Panc1 (cell line): ENCODE results near the gene TMA7. TPM values are rescaled to one million over a fixed set of nuclear protein-coding genes. Genes with fewer than 3 reads are reported as not detected.

Experiments
- ATAC-seq: fragments of 200-7000 bp; cut with Tn5 transposase; 2 replicates; pipeline ENCODE4 v1.9.1; 2020; ENCODE audit warnings: mild to moderate bottlenecking, moderate library complexity
- BruUV-seq: library from RNA; stranded (reverse); fragments of 400-500 nt; replicated peaks from 2 replicates; lab custom pipeline; 2021; lab: Mats Ljungman, UMichigan
- CTCF ChIA-PET: fragments of 300-600 bp; sonication (Branson Sonifier 250); formaldehyde crosslinking; loops from one replicate; lab custom pipeline; 2022; ENCODE audit warnings: antibody characterized with exemption; lab: Charles Lee
- POLR2A ChIA-PET: fragments of 300-600 bp; sonication (Branson Sonifier 250); formaldehyde crosslinking; loops from one replicate; lab custom pipeline; 2022; ENCODE audit warnings: antibody characterized with exemption; lab: Charles Lee
- DNase-seq: peaks from one replicate; pipeline ENCODE4 v3.0.0-alpha.2; 2010; ENCODE audit warnings: low read depth, low spot score
- H3K27ac ChIP-seq: 2 replicates; pipeline ENCODE4 v1.5.1; 2011; ENCODE audit warnings: mild to moderate bottlenecking, low read length, inconsistent platforms
- H3K27me3 ChIP-seq: fragments of 200-500 bp; sonication (Bioruptor generic); 2 replicates; pipeline ENCODE4 v1.6.0; 2014; ENCODE audit warnings: low read length, inconsistent platforms; ENCODE audit not compliant: control insufficient read depth, insufficient read depth
- H3K36me3 ChIP-seq: fragments of 200-500 bp; sonication (Bioruptor generic); 2 replicates; pipeline ENCODE4 v1.5.1; 2014; ENCODE audit warnings: inconsistent platforms, mild to moderate bottlenecking, low read length, moderate library complexity; ENCODE audit not compliant: control insufficient read depth, insufficient read depth
- H3K4me1 ChIP-seq: 2 replicates; pipeline ENCODE4 v1.5.1; 2011; ENCODE audit warnings: inconsistent platforms, mild to moderate bottlenecking, low read length, moderate library complexity; ENCODE audit not compliant: control insufficient read depth, insufficient read depth
- H3K4me3 ChIP-seq, 2 experiments: 2 replicates each; pipeline ENCODE4 v1.5.1; 2011 to 2012; ENCODE audit warnings: low read depth in 2 of 2, low read length in 2 of 2, mild to moderate bottlenecking in 2 of 2, inconsistent platforms in 1 of 2, moderate library complexity in 1 of 2
- H3K9me3 ChIP-seq: fragments of 200-500 bp; sonication (Bioruptor generic); 2 replicates; pipeline ENCODE4 v1.5.1; 2014; ENCODE audit warnings: low read depth, mild to moderate bottlenecking, inconsistent platforms, low read length, moderate library complexity; ENCODE audit not compliant: control insufficient read depth, insufficient read depth
- CTCF ChIP-seq: fragments of 450-650 bp; IDR thresholded peaks from 2 replicates; pipeline ENCODE4 v1.5.1; 2017; ENCODE audit warnings: mild to moderate bottlenecking
- POLR2AphosphoS5 ChIP-seq: IDR thresholded peaks from 2 replicates; pipeline ENCODE4 v1.6.1; 2012; ENCODE audit warnings: mild to moderate bottlenecking, low read depth, low read length, moderate library complexity
- SIN3A ChIP-seq: IDR thresholded peaks from 2 replicates; pipeline ENCODE4 v1.6.1; 2012; ENCODE audit warnings: low read depth, mild to moderate bottlenecking, low read length, moderate library complexity, borderline replicate concordance; ENCODE audit not compliant: insufficient read depth
- TCF7L2 ChIP-seq: IDR thresholded peaks from 2 replicates; pipeline ENCODE4 v1.6.1; 2011; ENCODE audit warnings: mild to moderate bottlenecking, low read depth, low read length, inconsistent platforms
- in situ Hi-C: cut with HindIII; loops from 2 replicates; pipeline ENCODE4 v1.10.0; 2016; ENCODE audit warnings: low sequenced_read_pairs, low pct_unique_long_range_greater_than_20kb
- intact Hi-C: fragments of 100-400 bp; cut with micrococcal nuclease; formaldehyde crosslinking; loops from one replicate; pipeline ENCODE4 v1.10.0; 2022; ENCODE audit not compliant: unreplicated experiment
- total RNA-seq: library from RNA; stranded (reverse); gene quantifications from one replicate; pipeline ENCODE4 v1.2.1, GENCODE V29; 2021; ENCODE audit not compliant: unreplicated experiment
- TF ChIP-seq, protein P1 (sequence below), 2 experiments: IDR thresholded peaks; 2 replicates each; pipeline ENCODE4 v1.6.1; 2011 to 2012; ENCODE audit warnings: low read depth in 2 of 2, control low read depth in 1 of 2, low read length in 1 of 2, mild to moderate bottlenecking in 1 of 2, moderate library complexity in 1 of 2; ENCODE audit not compliant: insufficient read depth in 1 of 2

The TMA7 gene
- total RNA-seq, 1 experiment from 2014 or later, result 175 TPM

DNA sequence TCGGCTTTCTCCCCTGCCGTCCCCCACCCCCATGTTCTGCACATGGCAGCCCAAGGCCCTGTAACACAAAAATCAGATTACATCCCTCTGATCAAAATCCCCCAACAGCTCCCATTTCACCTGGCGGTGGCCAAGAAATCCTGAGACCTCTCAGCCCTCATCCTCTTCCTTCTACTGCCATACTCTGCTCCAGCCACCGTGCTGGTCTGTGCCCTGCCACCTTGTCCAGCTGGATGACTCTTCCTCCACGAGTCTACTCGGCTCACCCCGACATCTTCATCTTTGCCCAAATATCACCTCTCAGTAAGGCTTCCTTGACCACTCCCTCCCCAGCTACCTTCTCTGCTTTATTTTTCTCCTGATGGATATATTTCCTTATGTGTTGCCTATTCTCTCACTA is 3.2 kb upstream of the TMA7 start:
- Histone ChIP-seq H3K36me3 (peaks cover 4% of the 10 kb centered on the region; the same call in 1 of the 2 replicates), H3K4me3 (no peak overlapping the region), H3K4me1 (peaks cover 5% of the 10 kb centered on the region; the same call in 1 of the 2 replicates), H3K27me3 (no peaks in the 10 kb centered on the region), H3K27ac (no peak overlapping the region), H3K9me3 (no peaks in the 10 kb centered on the region)
- ChIA-PET CTCF (interaction anchor here (0.8 to 2.5 kb wide), 8 partner anchors 9 to 242 kb away, joined by 3 to 98 read pairs (median 14); partner anchors contain the start of gene ATRIP), POLR2A (no interaction called here)
- in situ Hi-C loops (no loop called here), intact Hi-C loops (loop anchor here (5.0 kb wide), 2 partner anchors 35 to 165 kb away; no protein-coding TSS in a partner anchor)
- TF ChIP-seq POLR2AphosphoS5 (no peak), CTCF (no peak), TCF7L2 (no peak), SIN3A (no peak)
- TF ChIP-seq, protein P1, sequence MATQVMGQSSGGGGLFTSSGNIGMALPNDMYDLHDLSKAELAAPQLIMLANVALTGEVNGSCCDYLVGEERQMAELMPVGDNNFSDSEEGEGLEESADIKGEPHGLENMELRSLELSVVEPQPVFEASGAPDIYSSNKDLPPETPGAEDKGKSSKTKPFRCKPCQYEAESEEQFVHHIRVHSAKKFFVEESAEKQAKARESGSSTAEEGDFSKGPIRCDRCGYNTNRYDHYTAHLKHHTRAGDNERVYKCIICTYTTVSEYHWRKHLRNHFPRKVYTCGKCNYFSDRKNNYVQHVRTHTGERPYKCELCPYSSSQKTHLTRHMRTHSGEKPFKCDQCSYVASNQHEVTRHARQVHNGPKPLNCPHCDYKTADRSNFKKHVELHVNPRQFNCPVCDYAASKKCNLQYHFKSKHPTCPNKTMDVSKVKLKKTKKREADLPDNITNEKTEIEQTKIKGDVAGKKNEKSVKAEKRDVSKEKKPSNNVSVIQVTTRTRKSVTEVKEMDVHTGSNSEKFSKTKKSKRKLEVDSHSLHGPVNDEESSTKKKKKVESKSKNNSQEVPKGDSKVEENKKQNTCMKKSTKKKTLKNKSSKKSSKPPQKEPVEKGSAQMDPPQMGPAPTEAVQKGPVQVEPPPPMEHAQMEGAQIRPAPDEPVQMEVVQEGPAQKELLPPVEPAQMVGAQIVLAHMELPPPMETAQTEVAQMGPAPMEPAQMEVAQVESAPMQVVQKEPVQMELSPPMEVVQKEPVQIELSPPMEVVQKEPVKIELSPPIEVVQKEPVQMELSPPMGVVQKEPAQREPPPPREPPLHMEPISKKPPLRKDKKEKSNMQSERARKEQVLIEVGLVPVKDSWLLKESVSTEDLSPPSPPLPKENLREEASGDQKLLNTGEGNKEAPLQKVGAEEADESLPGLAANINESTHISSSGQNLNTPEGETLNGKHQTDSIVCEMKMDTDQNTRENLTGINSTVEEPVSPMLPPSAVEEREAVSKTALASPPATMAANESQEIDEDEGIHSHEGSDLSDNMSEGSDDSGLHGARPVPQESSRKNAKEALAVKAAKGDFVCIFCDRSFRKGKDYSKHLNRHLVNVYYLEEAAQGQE (IDR thresholded peaks at IDR 0.05; ENCODE audit: insufficient read depth in 1 of 2, low read depth in 2 of 2, low read length in 1 of 2), result no peak
- BruUV-seq, result no TSS peak
- no peak for ATAC-seq
- no peak for DNase-seq

GRCh38 chr3:48437812-48438211 is 2.2 kb upstream of the TMA7 start:
- ChIA-PET CTCF (no interaction called here), POLR2A (no interaction called here)
- ATAC-seq (no peak), DNase-seq (no peak)
- Histone ChIP-seq H3K9me3 (no peaks in the 10 kb centered on the region), H3K27ac (no peak overlapping the region), H3K36me3 (peaks cover 4% of the 10 kb centered on the region; the same call in 1 of the 2 replicates), H3K4me3 (no peak overlapping the region), H3K4me1 (peaks cover 5% of the 10 kb centered on the region; the same call in 1 of the 2 replicates), H3K27me3 (no peaks in the 10 kb centered on the region)
- intact Hi-C loops, result loop anchor here (5.0 kb wide), 2 partner anchors 36 to 166 kb away; no protein-coding TSS in a partner anchor
- no TSS peak for BruUV-seq
- TF ChIP-seq, protein P1 (IDR thresholded peaks at IDR 0.05; ENCODE audit: insufficient read depth in 1 of 2, low read depth in 2 of 2, low read length in 1 of 2), result no peak
- TF ChIP-seq POLR2AphosphoS5 (no peak), CTCF (no peak), TCF7L2 (no peak), SIN3A (no peak)
- in situ Hi-C loops, result no loop called here
